Measurements from ENCODE around the gene ZNF185.

DNA sequence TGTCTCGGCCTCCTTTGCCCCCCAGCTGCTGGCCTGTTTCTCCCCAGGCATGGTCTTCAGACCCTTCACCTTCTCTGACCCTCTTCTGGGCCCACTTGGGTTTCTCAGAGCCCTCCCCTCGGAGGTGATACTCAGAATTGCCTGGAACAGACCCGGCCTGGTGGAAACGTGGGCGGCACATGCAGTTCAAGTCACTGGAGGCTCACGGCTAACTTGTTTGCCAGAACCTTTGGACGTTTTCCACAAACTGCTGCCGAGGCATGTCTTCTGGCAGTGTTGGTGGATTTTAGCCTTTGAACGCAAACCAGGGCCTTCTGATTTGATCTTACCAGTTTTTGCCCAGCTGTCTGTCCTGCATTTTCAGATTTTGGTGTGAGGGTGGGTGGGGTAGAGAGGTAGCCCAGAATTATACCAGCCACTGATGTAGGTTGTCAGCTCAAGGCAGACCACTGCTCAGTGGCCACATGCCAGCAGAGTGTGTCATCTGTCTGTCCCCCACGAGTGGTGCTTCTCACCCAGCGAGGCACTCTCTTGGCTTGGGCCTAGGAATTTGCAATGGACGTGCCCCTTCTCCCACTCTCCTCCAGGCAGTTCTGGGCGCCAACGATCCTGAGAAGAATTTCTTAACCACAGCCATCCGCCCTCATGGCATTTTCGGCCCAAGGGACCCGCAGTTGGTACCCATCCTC is 32.5 kb upstream of the ZNF185 start:
- TF ChIP-seq, protein P1, sequence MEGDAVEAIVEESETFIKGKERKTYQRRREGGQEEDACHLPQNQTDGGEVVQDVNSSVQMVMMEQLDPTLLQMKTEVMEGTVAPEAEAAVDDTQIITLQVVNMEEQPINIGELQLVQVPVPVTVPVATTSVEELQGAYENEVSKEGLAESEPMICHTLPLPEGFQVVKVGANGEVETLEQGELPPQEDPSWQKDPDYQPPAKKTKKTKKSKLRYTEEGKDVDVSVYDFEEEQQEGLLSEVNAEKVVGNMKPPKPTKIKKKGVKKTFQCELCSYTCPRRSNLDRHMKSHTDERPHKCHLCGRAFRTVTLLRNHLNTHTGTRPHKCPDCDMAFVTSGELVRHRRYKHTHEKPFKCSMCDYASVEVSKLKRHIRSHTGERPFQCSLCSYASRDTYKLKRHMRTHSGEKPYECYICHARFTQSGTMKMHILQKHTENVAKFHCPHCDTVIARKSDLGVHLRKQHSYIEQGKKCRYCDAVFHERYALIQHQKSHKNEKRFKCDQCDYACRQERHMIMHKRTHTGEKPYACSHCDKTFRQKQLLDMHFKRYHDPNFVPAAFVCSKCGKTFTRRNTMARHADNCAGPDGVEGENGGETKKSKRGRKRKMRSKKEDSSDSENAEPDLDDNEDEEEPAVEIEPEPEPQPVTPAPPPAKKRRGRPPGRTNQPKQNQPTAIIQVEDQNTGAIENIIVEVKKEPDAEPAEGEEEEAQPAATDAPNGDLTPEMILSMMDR (IDR thresholded peaks at IDR 0.05; ENCODE audit: poor library complexity, severe bottlenecking) = no peak
- TF ChIP-seq SMC3 (conservative IDR thresholded peaks at IDR 0.05; ENCODE audit: poor library complexity) (no peak), EZH2 (IDR thresholded peaks at IDR 0.05; ENCODE audit: borderline replicate concordance, insufficient read depth, low read length, poor library complexity, severe bottlenecking) (no peak), TAF1 (IDR thresholded peaks at IDR 0.05; ENCODE audit: low read depth) (no peak), RAD21 (conservative IDR thresholded peaks at IDR 0.05) (no peak)
- TF ChIP-seq, protein P2, sequence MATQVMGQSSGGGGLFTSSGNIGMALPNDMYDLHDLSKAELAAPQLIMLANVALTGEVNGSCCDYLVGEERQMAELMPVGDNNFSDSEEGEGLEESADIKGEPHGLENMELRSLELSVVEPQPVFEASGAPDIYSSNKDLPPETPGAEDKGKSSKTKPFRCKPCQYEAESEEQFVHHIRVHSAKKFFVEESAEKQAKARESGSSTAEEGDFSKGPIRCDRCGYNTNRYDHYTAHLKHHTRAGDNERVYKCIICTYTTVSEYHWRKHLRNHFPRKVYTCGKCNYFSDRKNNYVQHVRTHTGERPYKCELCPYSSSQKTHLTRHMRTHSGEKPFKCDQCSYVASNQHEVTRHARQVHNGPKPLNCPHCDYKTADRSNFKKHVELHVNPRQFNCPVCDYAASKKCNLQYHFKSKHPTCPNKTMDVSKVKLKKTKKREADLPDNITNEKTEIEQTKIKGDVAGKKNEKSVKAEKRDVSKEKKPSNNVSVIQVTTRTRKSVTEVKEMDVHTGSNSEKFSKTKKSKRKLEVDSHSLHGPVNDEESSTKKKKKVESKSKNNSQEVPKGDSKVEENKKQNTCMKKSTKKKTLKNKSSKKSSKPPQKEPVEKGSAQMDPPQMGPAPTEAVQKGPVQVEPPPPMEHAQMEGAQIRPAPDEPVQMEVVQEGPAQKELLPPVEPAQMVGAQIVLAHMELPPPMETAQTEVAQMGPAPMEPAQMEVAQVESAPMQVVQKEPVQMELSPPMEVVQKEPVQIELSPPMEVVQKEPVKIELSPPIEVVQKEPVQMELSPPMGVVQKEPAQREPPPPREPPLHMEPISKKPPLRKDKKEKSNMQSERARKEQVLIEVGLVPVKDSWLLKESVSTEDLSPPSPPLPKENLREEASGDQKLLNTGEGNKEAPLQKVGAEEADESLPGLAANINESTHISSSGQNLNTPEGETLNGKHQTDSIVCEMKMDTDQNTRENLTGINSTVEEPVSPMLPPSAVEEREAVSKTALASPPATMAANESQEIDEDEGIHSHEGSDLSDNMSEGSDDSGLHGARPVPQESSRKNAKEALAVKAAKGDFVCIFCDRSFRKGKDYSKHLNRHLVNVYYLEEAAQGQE (IDR thresholded peaks at IDR 0.05; ENCODE audit: borderline replicate concordance) = no peak
